ENCODE measurements around the gene PJA2.

DNA sequence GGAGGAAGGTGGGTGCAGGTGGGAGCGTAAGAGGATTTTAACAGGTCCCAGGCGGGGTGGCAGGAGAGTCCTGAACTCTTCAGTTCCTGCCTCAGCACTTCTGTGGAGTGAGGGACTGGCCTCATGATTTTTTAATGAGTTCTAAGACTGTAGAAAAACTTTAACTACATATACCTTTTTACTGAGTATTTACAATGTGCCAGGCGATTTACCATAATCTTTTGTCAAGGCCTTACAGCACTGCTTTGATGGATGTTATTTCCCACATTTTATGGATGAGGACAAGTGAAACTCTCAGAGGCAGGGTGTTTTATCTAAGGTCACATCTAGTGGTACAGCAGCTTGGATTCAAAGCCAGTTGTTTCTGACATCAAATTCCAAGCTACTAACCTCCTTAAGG lies 99.5 kb downstream of the PJA2 start:
- TF ChIP-seq, protein P1, sequence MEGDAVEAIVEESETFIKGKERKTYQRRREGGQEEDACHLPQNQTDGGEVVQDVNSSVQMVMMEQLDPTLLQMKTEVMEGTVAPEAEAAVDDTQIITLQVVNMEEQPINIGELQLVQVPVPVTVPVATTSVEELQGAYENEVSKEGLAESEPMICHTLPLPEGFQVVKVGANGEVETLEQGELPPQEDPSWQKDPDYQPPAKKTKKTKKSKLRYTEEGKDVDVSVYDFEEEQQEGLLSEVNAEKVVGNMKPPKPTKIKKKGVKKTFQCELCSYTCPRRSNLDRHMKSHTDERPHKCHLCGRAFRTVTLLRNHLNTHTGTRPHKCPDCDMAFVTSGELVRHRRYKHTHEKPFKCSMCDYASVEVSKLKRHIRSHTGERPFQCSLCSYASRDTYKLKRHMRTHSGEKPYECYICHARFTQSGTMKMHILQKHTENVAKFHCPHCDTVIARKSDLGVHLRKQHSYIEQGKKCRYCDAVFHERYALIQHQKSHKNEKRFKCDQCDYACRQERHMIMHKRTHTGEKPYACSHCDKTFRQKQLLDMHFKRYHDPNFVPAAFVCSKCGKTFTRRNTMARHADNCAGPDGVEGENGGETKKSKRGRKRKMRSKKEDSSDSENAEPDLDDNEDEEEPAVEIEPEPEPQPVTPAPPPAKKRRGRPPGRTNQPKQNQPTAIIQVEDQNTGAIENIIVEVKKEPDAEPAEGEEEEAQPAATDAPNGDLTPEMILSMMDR (IDR thresholded peaks at IDR 0.05): no peak
- no peak for TF ChIP-seq POLR2A (IDR thresholded peaks at IDR 0.05)
